HG03558 (cell line): ENCODE data around the gene LCA5.
"Not testable (repeated sequence)": the region's sequence is repeated elsewhere in the genome, so short reads cannot be mapped to it uniquely, and the experiment has no call there.

Source experiments
- ATAC-seq: cut with Tn5 transposase; IDR thresholded peaks from one replicate; pipeline ENCODE4 v1.9.1; 2021; ENCODE audit warnings: moderate number of reproducible peaks; ENCODE audit not compliant: unreplicated experiment; ENCODE audit errors: extremely low read depth

Gene LCA5

DNA sequence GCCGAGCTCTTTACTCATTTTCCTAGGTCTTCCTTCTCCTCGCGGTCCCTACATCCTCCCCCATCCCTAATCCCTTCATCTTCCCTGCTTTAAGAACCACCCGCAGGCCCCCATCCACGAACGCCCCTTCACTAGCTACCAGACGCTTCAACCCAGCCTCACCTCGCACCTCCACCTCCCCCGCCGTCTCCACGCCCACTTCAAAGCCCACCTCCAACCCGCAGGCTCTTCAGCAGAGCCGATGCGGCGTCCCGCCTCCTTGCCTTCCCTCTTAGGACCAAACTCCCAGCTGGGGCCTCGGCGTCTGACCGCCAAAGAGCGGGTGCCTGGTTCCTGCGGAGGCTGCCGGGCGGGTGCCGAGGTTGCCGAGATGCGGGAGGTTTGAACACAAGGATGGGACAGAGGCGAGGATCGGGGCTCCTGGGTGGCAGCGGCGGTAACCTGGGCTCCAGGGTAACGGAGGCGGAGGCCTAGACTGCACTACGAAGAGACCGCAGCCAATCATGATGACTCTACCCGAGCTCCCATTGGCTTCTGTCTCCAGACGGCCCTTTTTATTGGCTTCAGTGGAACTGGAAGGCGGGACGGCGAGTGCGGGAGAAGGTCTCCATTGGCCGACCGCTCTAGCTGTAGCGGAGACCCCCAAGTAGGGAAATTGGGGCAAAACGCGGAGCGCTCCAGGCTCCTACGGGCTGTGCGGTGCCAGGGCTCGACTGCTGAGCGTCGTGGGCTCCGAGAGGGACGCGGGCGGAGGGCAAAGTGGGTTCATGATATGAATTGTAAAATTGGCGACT, at the start of gene LCA5:
Gene LCA5, minus strand, starts transcription at position 477 of the 794 bp plus-strand sequence. CDS start 18,536 bp downstream, outside the sequence.
- peak; percentile 100 for ATAC-seq

GRCh38 chr6:79586548-79586947, 49.3 kb upstream of the LCA5 start:
- no peak for ATAC-seq

DNA sequence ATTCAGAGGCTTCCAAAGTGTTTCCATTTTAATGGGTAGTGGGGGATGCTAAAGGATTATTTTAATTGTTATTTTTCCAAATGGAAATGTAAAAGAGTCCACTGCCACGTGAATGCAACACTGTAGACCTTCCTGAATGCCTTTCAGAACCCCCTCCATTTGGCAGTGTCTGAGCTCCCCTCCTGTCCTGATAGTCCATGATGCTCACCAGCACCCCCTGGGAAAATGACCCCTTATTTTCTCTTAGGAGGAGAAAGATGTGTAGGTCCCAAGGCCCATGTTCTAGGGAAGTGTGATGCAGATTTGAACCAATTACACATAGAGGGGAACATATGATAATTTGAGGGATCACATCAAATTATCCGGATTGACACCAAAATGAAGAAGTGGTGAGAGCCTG, 47.1 kb upstream of the LCA5 start:
- no peak for ATAC-seq

DNA sequence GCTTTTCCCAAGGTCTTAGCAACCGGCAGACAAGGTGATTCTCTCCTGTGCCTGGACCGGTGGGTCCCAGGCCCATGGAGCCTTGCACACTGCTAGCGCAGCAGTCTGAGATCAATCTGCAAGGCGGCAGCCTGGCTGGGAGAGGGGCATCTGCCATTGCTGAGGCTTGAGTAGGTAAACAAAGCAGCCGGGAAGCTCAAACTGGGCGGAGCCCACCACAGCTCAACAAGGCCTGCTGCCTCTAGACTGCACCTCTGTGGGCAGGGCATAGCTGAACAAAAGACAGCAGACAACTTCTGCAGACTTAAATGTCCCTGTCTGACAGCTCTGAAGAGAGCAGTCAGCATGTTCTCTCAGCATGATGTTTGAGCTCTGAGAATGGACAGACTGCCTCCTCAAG, 40.7 kb upstream of the LCA5 start:
- not testable (repeated sequence) for ATAC-seq

DNA sequence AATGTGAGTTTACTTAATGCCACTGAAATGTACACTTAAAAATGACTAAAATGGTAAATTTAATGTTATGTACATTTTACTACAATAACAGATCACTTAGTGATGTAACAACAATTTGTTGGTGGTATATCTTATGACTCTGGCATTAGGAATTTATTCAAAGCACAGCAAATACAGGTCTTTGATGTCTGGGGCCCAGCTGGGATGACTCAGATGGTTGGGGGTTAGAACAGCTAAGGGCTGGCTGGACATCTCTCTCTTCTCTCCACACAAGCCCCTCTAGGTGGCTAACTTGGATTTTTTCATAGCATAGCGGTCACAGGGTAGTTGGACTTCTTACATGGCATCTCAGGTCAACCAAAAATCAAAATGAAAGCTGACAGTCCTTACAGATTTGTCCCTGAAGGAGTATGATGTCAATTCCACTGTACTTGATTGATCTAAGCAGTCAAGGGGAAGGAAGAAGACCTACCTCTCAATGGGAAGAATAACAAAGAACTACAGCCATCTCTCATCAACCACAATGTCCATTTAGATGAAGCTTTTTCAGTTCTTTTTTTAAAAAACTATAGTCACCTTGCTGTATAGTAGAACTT, 37.5 kb upstream of the LCA5 start:
- no peak for ATAC-seq

DNA sequence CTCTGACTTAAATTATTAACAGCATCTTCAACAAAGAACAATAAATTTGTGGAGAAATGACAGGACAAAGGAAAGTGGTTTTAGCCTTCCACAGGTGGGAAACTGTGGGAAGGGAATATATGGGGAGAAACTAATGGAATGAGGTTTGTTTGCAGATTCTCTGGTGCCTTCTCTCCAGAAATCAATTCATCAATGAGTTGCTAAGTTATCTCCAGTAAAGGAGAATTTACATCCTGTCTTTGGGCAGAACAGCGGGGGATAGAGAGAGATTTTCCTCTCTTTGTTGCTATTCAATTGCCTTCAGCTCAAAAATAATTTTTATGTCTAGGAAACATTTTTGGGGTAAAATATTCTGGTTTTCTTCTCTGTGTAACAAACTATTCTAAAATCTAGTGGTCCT, 36.9 kb upstream of the LCA5 start:
- no peak for ATAC-seq

GRCh38 chr6:79571030-79571367, 33.8 kb upstream of the LCA5 start:
- no peak for ATAC-seq

- ATAC-seq = peak; percentile 82
Measured at GRCh38 chr6:79570129-79571029, 33.1 kb upstream of the LCA5 start.

GRCh38 chr6:79568996-79569395, 31.8 kb upstream of the LCA5 start:
- no peak for ATAC-seq

DNA sequence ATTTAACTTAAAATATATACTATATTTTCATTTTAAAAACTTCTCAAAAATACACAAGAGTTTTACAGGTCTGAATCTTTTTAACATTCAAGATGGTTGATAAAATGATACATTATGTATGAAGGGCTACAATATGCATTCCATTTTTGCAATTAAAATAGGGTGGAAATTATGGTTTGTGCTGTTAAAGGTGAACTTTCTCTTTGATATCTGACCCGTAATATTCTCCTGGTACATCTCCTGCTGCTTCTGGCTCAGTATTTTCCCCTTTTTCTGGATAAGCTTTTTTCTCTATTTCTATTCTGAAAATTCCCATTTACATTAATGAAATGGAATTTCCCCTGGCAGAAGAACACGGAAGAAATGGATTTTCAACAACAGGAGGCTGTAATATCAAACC, 27.4 kb upstream of the LCA5 start:
- no peak for ATAC-seq

DNA sequence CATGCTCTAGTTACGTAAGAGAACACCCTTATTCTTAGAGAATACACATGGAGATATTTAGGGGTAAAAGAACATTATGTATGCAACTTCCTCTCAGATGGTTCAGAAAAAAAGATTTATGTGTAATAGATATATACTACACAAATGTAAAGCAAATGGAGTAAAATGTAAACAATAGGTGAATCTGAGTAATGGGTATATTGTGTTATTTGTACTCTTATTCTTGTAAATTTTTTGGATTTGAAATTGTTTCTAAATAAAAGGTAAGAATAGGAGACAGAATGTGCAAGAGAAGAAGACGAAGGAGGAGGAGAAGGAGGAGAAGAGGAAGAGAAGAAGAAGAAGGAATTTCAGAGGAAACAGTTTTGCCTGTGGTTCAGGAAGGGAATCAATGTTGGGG, 22.5 kb upstream of the LCA5 start:
- ATAC-seq = no peak

DNA sequence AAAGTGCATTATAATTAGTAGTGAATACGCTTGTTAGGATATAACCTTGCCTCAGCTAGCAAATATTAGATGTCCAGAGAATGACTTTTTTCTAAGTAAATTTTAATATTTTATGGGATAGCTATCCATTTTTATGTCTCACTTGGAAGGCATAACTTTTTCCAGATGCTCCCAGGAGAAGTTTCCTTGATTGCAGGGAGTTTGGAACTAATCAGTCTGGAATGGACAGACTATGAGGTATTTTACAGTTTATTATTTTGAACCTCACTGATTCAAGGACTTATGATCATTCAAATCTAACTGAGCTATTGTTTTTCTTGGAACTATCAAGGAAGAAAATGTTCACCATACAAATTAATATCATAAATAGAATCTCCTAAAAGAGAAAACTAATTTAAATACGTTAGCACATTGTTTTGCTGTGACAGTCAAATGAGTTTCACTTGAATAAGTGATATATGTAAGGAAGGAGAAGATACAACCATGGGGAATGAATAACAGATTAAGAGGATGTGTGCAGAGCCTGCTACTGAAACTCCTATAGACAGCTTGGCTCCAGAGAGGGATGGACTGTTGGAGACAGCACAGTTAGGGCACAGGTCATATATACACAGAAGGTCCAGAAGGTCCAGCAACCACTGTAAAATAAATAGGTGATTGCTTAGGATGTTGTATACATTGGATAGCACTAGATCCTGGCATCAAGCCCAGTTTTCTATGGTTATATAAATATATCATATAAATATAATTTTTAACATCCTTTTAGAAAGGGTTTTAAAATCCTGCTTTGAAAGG, 20.6 kb upstream of the LCA5 start:
- no peak for ATAC-seq

DNA sequence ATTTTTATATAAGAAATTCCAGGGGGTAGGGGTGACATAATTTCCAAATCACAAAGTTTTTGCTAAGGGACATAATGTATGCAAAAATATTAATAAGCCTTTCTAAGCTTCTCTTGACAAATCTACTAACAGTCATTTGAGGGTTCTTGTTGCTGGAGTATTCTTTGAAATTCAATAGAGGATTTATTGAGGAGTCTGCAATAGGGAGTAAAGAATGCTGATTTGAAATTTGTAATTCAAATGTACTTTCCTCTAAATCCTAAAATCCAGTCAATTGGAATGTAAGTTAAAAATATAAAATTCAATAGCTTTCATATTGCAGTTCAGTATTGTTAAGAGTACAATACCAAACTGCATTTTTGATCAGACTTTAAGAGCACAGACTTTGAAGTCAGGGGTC, 17.1 kb upstream of the LCA5 start:
- no peak for ATAC-seq

GRCh38 chr6:79551401-79551800, 14.2 kb upstream of the LCA5 start:
- ATAC-seq = no peak

GRCh38 chr6:79548304-79548703, 11.1 kb upstream of the LCA5 start:
- no peak for ATAC-seq

- ATAC-seq = no peak
Measured at GRCh38 chr6:79546186-79546585, 9.0 kb upstream of the LCA5 start.

DNA sequence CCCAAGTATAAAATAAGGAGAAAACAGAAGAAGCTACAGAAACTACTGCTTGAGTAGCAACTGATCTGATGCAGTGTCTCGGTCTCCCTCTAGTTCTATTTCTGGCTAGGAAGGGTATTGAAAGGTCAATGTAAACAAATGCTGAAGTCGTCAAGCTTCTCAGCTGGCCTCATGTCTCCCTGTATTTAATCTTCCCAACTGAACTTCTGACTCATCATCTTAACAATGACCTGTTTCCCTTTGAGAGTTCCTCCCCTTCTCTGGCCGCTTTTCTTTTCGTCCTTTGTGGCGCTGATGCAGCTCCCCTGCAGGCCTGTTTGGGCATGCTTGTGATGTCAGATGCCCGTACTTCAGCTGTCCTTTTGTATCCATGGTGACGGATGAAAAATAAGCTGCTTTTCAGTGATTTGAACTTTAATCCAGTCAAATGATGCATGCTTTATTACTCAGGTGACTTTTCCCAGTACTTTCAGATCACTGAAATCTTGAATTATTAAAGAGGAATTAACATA, 7.8 kb upstream of the LCA5 start:
- ATAC-seq = peak; percentile 60

DNA sequence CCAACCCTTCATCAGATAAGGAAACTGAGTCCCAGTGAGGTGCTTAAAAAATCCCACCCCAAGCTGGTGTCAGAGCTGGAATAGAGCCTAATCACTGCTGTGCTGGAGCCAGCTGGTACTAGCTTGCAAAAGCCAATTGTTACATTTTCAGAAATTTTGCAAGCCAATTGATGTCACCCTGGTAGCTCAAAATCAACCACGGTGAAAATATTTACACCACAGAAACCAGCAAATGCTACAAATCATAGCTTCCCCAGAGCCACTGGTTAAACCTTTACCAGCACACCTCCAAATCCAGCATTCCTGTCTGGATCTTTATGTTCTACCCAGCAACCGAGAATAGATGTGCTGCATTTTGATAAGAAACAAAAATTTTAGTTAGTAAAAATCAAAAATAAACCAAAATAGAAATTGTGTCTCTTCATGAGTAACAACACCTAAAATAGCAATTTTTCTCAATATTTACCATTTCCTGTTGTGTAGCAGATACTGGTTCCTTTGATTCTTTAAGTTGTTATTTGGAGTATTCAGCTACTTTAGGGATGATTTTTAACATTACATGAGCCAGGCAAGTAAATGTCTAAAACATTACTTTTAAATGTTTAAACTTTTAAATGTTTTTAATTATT, 7.2 kb upstream of the LCA5 start:
- ATAC-seq = peak; percentile 47

- peak; percentile 10 for ATAC-seq
Measured at GRCh38 chr6:79543886-79544285, 6.7 kb upstream of the LCA5 start.

GRCh38 chr6:79543411-79543810, 6.2 kb upstream of the LCA5 start:
- no peak for ATAC-seq
